Esophagus squamous epithelium (tissue), 4 donors: Measurements from ENCODE around the gene FBXO11.

Experiments
- CTCF ChIP-seq, 6 experiments: fragments of 450-650 bp in 4 of 6; fragments of 200-600 bp in 2 of 6; sonication (generic) in 2 of 6; IDR thresholded peaks; one replicate each; pipeline ENCODE4 v1.5.1; 2016 to 2019; ENCODE audit warnings: antibody characterized with exemption in 6 of 6, mild to moderate bottlenecking in 4 of 6, moderate library complexity in 4 of 6
- POLR2A ChIP-seq, 4 donors: fragments of 450-650 bp; IDR thresholded peaks; one replicate each; pipeline ENCODE4 v1.6.1; 2017; ENCODE audit warnings: antibody characterized with exemption in 4 of 4, mild to moderate bottlenecking in 4 of 4, moderate library complexity in 3 of 4

GRCh38 chr2:47833516-47833968 is 72.8 kb downstream of the FBXO11 start:
- TF ChIP-seq CTCF (IDR thresholded peaks at IDR 0.05): no peak
- no peak for TF ChIP-seq POLR2A (IDR thresholded peaks at IDR 0.05)
